Adrenal gland (tissue), 5 donors: Measurements from ENCODE around the gene NOCT.

ENCODE experiments used
- POLR2A ChIP-seq, 2 donors: fragments of 450-650 bp; IDR thresholded peaks; one replicate each; pipeline ENCODE4 v1.6.1; 2017; ENCODE audit warnings: antibody characterized with exemption in 2 of 2, mild to moderate bottlenecking in 2 of 2, moderate library complexity in 1 of 2
- TF ChIP-seq, protein P1 (sequence below), 6 experiments: fragments of 450-650 bp in 4 of 6; fragments of 200-600 bp in 2 of 6; sonication (generic) in 1 of 6; IDR thresholded peaks; 1 replicate in 5 of 6; 2 replicates in 1 of 6; pipeline versions ENCODE4 v1.5.1 to v1.8.0; 2016 to 2021; ENCODE audit warnings: antibody characterized with exemption in 6 of 6, mild to moderate bottlenecking in 2 of 6, moderate library complexity in 1 of 6
- donor health status: DM: no; HTN: no; CAD: no.

DNA sequence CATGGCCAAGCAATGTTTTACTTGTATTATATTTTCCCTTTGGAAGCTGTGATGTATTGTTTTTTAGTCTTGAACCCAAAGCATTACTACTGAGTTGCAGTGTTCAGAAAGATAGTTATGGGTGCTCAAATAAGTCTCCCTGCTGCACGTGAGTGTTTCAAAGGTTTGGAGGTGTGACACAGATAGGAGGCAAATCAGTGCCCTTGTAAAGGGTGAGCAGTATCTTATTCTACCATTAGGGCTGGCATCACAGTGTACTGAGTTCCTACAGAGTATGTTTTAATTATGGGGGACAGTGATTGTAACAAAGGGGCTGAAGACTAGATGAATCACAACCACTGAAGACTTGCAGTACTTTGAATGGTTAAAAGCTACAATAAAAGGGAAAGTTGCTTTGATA lies 38.3 kb downstream of the NOCT start:
- TF ChIP-seq, protein P1, sequence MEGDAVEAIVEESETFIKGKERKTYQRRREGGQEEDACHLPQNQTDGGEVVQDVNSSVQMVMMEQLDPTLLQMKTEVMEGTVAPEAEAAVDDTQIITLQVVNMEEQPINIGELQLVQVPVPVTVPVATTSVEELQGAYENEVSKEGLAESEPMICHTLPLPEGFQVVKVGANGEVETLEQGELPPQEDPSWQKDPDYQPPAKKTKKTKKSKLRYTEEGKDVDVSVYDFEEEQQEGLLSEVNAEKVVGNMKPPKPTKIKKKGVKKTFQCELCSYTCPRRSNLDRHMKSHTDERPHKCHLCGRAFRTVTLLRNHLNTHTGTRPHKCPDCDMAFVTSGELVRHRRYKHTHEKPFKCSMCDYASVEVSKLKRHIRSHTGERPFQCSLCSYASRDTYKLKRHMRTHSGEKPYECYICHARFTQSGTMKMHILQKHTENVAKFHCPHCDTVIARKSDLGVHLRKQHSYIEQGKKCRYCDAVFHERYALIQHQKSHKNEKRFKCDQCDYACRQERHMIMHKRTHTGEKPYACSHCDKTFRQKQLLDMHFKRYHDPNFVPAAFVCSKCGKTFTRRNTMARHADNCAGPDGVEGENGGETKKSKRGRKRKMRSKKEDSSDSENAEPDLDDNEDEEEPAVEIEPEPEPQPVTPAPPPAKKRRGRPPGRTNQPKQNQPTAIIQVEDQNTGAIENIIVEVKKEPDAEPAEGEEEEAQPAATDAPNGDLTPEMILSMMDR (IDR thresholded peaks at IDR 0.05) = no peak
- no peak for TF ChIP-seq POLR2A (IDR thresholded peaks at IDR 0.05)
